HG02981 (cell line): ENCODE results near the gene MYBBP1A.

Experiments
- ATAC-seq: cut with Tn5 transposase; IDR thresholded peaks from one replicate; pipeline ENCODE4 v1.9.1; 2021; ENCODE audit warnings: mild to moderate bottlenecking, moderate library complexity; ENCODE audit not compliant: unreplicated experiment

The MYBBP1A gene

DNA sequence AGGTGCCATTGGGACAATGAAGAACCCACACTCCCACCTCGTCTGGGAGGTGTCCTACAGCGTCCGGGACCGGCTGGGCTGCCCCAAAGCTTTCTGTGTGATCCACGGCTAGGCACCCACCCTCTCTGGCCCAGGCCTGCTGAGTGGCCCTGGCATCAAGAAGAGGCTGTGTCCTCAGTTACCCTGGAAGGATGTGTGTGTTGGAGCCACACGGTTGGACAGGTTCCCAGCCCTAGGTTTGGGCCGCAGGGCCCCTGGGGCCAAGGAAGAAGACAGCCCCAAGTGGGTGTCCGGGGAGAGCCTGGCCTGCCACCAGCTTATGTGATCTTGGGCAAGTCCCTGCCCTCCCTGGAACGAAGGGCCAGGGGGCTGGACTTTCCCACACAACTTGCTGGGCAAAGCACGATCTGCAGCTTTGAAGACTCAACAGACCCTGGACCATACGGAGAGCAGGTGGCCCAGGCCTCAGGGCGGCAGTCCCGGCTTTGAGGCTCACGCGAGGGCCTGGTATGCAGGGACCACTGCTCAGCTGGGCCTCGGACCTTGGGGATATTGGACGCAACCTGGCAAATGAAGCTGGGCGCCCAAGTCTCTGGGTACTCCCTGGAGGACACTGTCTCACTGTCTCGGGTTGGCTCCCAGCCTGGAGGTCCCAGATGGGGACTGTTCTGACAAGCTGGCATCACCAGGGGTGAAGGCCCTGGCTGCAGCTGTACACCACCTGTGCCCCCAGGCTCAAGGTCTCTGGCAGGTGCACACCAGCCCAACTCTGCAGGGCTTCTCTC lies 17.5 kb downstream of the MYBBP1A start:
- ATAC-seq = no peak

DNA sequence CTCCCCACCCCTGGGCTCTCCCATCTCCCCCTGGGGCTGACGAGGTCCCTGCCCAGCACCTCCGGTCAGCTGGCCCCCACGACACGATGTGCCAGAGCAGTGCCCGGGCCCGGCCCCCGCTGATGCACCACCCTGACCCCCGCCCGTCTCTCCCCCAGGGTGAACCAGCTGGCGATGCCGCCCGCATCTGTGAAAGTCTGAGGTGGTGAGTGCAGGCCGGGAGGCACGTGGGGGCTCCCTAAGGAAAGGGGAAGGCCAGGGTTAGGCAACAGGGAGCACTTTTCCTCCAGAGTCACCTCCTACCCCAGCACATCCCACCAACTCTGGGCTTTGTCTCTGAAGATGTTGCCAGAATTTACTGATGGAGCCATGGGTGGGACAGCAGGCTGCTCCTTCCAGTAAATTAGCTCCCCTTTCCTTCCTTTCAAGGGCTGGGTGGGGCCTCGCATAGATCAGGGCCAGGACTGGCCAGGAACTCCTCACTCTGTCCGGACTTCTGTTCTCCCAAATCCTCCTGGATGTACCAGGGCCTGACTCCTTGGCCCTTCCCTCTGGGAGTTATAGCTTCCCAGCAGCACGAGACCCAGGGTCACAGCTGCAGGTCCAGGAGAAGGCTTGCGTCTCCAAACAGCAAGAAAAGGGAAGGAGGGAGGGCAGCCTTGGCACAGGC lies 18.3 kb downstream of the MYBBP1A start:
- ATAC-seq = no peak

- no peak for ATAC-seq
Measured at GRCh38 chr17:4536259-4536741, 18.9 kb downstream of the MYBBP1A start.

DNA sequence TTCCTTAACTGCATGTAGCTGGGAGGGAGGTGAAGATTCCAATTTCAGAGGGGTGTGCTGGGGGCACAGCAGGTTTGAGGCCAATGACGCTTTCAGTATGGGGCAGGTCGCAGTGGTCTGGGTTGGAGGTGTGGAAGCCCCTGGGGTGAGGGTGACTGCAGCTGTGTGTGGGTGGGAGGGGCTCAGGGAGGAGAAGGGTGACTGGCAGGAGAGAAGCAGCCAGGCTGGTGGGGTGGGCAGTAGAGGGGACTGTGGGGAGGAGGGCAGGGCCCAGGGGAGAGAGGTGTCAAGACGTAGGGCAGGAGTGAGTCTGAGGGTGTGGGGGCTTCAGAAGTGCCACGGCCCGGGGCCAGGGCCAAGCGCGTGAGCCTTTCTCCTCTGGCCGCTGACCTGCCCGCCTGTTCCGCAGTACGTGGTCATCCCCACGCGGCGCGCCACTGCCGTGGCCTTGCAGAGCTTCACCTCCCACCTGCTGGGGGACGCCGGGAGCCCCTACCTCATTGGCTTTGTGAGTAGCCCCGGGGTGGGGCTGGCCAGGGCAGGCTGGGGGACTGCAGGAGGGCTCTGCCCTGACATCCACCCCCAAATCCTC lies 19.4 kb downstream of the MYBBP1A start:
- no peak for ATAC-seq

- ATAC-seq = no peak
Measured at GRCh38 chr17:4534928-4535666, 20.1 kb downstream of the MYBBP1A start.

GRCh38 chr17:4534515-4534914 lies 20.7 kb downstream of the MYBBP1A start:
- no peak for ATAC-seq

- no peak for ATAC-seq
Measured at GRCh38 chr17:4533523-4534504, 21.4 kb downstream of the MYBBP1A start.

DNA sequence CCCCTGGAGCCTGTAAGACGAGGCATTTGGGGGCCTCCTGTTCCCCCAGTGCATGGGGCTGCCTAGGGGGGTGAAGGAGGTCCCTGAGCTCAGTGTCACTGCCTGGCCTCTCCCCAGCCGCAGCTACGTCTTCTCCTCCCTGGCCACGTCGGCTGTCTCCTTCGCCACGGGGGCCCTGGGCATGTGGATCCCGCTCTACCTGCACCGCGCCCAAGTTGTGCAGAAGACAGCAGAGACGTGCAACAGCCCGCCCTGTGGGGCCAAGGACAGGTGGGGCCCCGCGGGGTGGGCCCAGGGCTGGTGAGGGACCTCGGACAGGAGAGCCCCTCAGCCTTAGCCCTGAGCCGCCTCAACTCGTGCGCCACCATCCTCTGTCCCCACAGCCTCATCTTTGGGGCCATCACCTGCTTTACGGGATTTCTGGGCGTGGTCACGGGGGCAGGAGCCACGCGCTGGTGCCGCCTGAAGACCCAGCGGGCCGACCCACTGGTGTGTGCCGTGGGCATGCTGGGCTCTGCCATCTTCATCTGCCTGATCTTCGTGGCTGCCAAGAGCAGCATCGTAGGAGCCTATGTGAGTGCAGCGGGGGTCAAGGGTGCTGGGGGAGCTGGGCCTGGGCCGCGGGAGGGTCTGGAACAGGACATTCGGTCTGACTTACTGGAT lies 22.2 kb downstream of the MYBBP1A start:
- ATAC-seq = no peak

- ATAC-seq = no peak
Measured at GRCh38 chr17:4531988-4532736, 23.0 kb downstream of the MYBBP1A start.

GRCh38 chr17:4530799-4531730 lies 24.1 kb downstream of the MYBBP1A start:
- ATAC-seq = no peak

GRCh38 chr17:4529533-4530152 lies 25.5 kb downstream of the MYBBP1A start:
- no peak for ATAC-seq

DNA sequence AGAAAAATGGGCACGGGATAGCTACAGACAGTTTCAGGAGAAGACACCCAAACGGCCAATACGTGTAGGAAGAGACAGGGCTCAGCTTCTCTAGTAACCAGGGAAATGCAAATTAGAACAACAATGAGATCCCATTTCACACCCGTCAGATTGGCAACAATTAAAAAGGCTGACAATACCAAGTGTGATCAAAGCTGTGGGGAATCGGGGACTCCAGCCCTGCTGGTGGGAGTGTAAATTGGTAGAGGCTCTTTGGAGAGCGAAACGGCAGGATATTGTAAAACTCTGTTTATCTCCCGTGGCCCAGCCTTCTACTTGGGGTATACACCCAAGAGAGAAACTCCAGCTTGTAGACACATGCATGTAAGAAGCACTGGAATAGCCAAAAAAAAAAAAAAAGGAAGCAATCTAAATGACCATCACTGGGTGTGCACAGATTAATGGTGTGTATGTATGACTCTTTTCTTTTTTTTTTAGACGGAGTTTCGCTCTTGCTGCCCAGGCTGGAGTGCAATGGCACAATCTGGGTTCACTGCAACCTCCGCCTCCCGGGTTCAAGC lies 27.5 kb downstream of the MYBBP1A start:
- ATAC-seq = no peak

DNA sequence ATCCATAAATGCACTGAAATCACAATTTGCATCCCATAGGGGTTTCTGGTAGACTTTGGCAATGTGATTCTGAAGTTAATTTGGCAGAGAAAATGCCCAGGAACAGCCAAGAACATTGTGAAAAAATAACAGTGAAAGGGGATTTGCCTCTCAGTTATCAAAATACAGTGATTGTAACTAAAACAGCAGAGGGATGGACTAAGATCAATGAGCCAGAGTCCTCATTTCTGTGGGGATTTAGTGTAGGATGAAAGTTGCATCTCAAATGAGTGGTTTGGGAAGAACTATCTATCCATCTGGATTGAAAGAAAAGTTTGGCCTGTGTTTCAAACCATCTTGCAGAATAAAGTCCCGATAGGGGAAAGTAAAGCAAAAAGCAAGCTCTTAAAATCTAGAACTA lies 28.1 kb downstream of the MYBBP1A start:
- no peak for ATAC-seq

- ATAC-seq = no peak
Measured at GRCh38 chr17:4525691-4526397, 29.3 kb downstream of the MYBBP1A start.

- ATAC-seq = no peak
Measured at GRCh38 chr17:4523946-4524345, 31.2 kb downstream of the MYBBP1A start.

- no peak for ATAC-seq
Measured at GRCh38 chr17:4522661-4523060, 32.5 kb downstream of the MYBBP1A start.
